ENCODE results near the gene MARK3. TPM values are rescaled to one million over a fixed set of nuclear protein-coding genes. Genes with fewer than 3 reads are reported as not detected.
A peak's percentile ranks its signal among the peaks of the same experiment; 100 is the strongest.

The MARK3 gene
- total RNA-seq, 2 donors from 2014 or later, result 87.2 to 147 TPM

- intact Hi-C loops (cut with DNase I), result no loop called here
- TF ChIP-seq POLR2A (IDR thresholded peaks at IDR 0.05), result no peak
- TF ChIP-seq CTCF (IDR thresholded peaks at IDR 0.05), result no peak
- DNase-seq (peak in 1 of 4 donors; percentile 10), ATAC-seq (no peak)
- H3K4me3 ChIP-seq, result no peak overlapping the region
- H3K9me3 ChIP-seq, result no peaks in the 10 kb centered on the region
- no peaks in the 10 kb centered on the region for H3K27me3 ChIP-seq
- 72 to 84% methylated on average over 7 to 25 of the region's 27 CpGs for WGBS, 2 donors
- peak overlapping the region; percentile 39 to 81 (median 76) for H3K27ac ChIP-seq
- H3K36me3 ChIP-seq (replicated peaks in 1 of 2; ENCODE audit: insufficient read depth in 1 of 2, low read depth in 2 of 2), result no peaks in the 10 kb centered on the region
- H3K4me1 ChIP-seq, result peaks cover 20% of the 10 kb centered on the region
Observed at GRCh38 chr14:103548463-103549351, 163.5 kb downstream of the MARK3 start.

- intact Hi-C loops (cut with DNase I), result loop anchor here (5.0 kb wide), 1 partner anchor 32 kb away; no protein-coding TSS in a partner anchor
- ATAC-seq (peak; percentile 61), DNase-seq (peak in 3 of 4 donors; percentile 47 to 60 (median 58))
- Histone ChIP-seq H3K9me3 (no peaks in the 10 kb centered on the region), H3K27me3 (no peaks in the 10 kb centered on the region), H3K36me3 (replicated peaks in 1 of 2; ENCODE audit: insufficient read depth in 1 of 2, low read depth in 2 of 2) (no peaks in the 10 kb centered on the region), H3K4me1 (peaks cover 20% of the 10 kb centered on the region), H3K4me3 (no peak overlapping the region), H3K27ac (peak overlapping the region; percentile 39 to 81 (median 76))
- TF ChIP-seq POLR2A (IDR thresholded peaks at IDR 0.05) (peak in 1 of 3 donors; percentile 6), CTCF (IDR thresholded peaks at IDR 0.05) (peak in 2 of 7 experiments; percentile 23 to 27)
- WGBS, 2 donors, result 57 to 72% methylated on average over 26 to 30 of the region's 30 CpGs
Observed at GRCh38 chr14:103549361-103550311, 164.4 kb downstream of the MARK3 start.

- TF ChIP-seq CTCF (IDR thresholded peaks at IDR 0.05), result no peak
- no peak for TF ChIP-seq POLR2A (IDR thresholded peaks at IDR 0.05)
- no peak for DNase-seq
- Histone ChIP-seq H3K9me3 (no peaks in the 10 kb centered on the region), H3K27me3 (no peaks in the 10 kb centered on the region), H3K27ac (peak overlapping the region in 3 of 4 donors; percentile 71 to 81 (median 80)), H3K4me3 (no peak overlapping the region), H3K4me1 (peaks cover 20% of the 10 kb centered on the region), H3K36me3 (replicated peaks in 1 of 2; ENCODE audit: insufficient read depth in 1 of 2, low read depth in 2 of 2) (no peaks in the 10 kb centered on the region)
- no peak for ATAC-seq
- WGBS, 2 donors, result 73 to 80% methylated on average over 15 to 16 of the region's 22 CpGs
- intact Hi-C loops (cut with DNase I), result loop anchor here (5.0 kb wide), 1 partner anchor 33 kb away; no protein-coding TSS in a partner anchor
Observed at GRCh38 chr14:103550451-103551337, 165.5 kb downstream of the MARK3 start.

- WGBS, 2 donors, result 77 to 80% methylated on average over 15 to 17 of the region's 17 CpGs
- Histone ChIP-seq H3K27me3 (no peaks in the 10 kb centered on the region), H3K4me3 (no peak overlapping the region), H3K36me3 (replicated peaks in 1 of 2; ENCODE audit: insufficient read depth in 1 of 2, low read depth in 2 of 2) (no peaks in the 10 kb centered on the region), H3K9me3 (no peaks in the 10 kb centered on the region), H3K27ac (peak overlapping the region in 2 of 4 donors; percentile 71 to 81), H3K4me1 (peaks cover 20% of the 10 kb centered on the region)
- ATAC-seq (peak; percentile 22), DNase-seq (peak in 1 of 4 donors; percentile 50)
- intact Hi-C loops (cut with DNase I), result loop anchor here (5.0 kb wide), 1 partner anchor 34 kb away; no protein-coding TSS in a partner anchor
- TF ChIP-seq POLR2A (IDR thresholded peaks at IDR 0.05), result no peak
- TF ChIP-seq CTCF (IDR thresholded peaks at IDR 0.05), result no peak
Observed at GRCh38 chr14:103551338-103551762, 166.1 kb downstream of the MARK3 start.
